HUDEP-2 (cell line): ENCODE measurements around the gene CDRT4.

Source experiments
- DNase-seq, 76 experiments: peaks; one replicate each; lab custom pipeline; 2025; ENCODE audit not compliant: unreplicated experiment in 76 of 76; lab: John Stamatoyannopoulos, UW

The CDRT4 gene

GRCh38 chr17:15493693-15494035, 26.2 kb upstream of the CDRT4 start:
- no peak for DNase-seq

- no peak for DNase-seq
Observed at GRCh38 chr17:15492791-15493692, 25.6 kb upstream of the CDRT4 start.

GRCh38 chr17:15492186-15492585, 24.8 kb upstream of the CDRT4 start:
- DNase-seq, result no peak

GRCh38 chr17:15490634-15491261, 23.3 kb upstream of the CDRT4 start:
- DNase-seq, result peak in 74 of 76 experiments; percentile 60 to 97 (median 92)

- no peak for DNase-seq
Observed at GRCh38 chr17:15488557-15488956, 21.1 kb upstream of the CDRT4 start.

- DNase-seq, result no peak
Observed at GRCh38 chr17:15485045-15485444, 17.6 kb upstream of the CDRT4 start.

DNA sequence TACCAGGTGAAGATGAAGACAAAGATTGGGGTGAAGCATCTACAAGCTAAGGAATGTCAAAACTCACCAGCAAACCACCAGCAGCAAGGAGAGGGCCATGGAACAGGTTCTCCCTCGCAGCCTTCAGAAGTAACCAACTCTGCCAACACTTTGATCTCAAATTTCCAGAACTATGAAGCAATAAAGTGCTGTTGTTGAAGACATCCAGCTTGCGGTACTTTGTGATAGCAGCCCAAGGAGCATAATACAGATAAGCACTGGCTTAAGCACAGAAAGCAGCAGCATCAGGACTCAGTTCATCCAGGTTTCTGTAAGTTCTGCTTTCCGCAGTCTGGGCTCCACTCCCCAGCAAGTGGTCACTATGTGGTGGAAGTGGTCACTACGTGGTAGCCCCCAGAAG, 16.0 kb upstream of the CDRT4 start:
- no peak for DNase-seq

- no peak for DNase-seq
Observed at GRCh38 chr17:15482476-15482875, 15.1 kb upstream of the CDRT4 start.

DNA sequence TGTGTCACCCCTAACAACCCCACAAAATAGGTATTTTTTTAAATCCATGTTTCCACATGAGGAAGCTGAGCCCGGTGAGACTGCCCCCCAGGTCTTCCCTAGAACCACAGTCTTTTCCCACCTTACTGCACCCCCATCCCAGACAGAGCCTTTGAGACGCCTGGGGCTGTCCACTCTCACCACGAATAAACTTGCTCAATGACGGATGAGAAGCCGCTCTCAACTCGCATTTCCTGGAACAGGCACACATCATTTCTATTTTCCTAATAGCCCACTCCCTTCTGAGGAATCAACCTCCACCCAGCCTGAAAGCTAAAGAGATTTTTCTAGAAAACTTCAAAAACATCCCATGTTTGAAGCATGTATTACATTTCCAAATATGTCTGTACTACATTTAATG, 14.1 kb upstream of the CDRT4 start:
- DNase-seq, result no peak

- no peak for DNase-seq
Observed at GRCh38 chr17:15480204-15480603, 12.8 kb upstream of the CDRT4 start.

DNA sequence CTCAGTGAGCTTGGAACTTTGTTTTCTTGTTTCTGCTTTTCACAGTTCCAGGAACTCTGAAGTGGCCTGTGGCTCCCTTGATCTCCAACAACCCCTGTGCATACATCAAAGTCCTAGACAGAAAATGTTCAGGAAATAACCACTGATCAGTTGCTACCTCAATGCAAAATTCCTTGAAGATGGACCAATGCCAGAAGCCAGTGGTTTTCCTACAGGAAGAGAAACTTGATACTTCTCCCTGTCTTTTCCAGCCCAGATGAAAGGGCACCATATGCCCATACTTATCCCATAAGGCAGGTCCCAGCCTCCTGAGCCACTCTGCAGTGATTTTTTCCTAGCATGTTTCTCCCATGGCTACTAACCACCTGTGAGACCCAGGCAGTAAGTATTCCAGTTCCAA, 12.3 kb upstream of the CDRT4 start:
- DNase-seq, result no peak

- DNase-seq, result no peak
Observed at GRCh38 chr17:15478845-15479244, 11.4 kb upstream of the CDRT4 start.

DNA sequence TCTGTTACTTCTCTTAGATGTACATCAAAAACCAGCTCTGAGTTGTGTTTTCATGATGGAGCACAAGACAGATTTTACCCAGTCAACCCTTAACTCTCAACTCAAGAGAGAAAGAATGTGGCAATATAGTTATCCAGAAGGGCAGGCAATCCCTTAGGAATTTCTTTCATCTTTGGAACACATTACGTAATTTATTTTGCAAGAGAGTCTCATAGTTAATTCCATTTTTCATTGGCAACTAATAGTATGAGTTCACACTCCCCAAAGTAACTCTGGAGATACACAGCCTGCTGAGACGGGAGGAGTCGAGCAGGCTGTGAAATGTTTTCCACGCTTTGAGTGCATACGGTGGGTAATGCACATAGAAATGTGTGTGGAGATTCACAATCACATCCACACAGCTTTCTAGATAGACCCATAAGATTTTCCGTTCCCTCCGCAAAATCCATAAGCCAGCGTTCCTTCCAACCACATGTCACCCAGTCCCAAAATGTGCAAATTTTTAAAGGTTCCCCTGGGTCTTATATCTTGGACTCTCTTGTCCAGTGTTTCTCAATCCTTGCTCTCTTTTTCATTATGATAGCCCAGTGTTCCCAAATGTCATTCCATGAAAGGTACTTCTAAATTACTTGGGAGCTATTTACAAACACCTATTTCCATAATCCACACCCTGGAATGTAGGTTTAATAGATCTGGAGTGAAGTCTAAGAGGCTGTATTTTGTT, 8.4 kb upstream of the CDRT4 start:
- DNase-seq, result no peak

- no peak for DNase-seq
Observed at GRCh38 chr17:15472891-15473290, 5.5 kb upstream of the CDRT4 start.

DNA sequence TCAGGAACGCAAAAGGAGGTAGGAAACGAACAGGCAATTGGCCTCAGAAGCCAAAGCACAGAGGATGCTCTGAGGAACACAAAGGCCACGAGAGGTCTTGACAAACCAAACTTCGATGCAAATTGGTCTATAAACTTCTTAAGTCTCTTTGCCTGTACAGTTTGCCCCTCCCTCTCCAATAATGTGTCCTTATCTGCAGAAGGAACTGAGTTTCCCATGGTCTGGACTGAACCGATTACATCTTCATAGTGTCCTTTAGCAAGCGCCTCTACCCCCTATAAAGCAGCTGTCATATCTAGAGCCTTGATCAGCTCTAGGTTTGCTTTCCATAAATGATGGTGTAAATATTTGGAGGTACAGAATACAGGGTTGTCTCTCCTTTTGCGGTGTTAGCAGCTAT, 3.1 kb upstream of the CDRT4 start:
- DNase-seq, result no peak

GRCh38 chr17:15469260-15469659, 1.8 kb upstream of the CDRT4 start:
- DNase-seq, result no peak

DNA sequence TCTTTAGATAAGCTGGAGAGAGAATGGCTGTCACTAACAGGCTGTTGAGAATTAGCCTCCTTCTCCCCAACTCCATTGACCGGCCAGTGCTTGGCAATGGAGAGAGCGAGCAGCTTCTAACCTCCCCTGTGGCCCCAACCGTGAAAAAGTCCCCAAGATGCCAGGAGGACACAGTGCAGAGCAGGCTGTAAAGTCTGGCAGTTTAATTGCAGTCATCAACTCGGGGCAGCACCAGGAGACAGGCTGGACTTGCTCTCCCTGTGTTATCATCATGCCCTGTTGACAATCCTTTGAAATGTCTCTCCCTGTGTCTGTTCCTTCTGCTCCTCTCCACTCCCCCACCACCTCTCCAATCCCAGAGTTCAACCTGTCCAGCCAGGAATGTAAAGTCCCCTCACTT, 705 bp upstream of the CDRT4 start:
- DNase-seq, result no peak

DNA sequence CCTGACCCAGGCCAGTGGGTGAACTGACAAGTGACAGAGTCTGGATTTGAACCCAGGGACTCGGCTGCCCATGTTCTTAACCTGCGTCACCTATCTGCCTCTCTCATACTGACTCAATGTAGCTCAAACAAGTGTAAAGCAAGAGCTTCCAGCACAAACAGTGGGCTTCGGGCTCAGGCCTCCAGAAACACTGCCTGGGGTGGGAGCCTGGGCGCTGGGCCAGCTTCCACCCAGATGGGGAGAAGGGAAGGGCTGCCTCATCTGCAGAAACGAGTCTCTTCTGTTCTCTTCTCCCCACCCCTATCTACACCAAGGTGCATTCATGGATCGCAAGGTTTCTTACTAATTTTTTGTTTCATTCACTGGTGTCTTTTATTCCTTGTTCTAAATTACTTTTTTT, 1.3 kb downstream of the CDRT4 start:
- DNase-seq, result peak in 1 of 76 experiments; percentile 4

DNA sequence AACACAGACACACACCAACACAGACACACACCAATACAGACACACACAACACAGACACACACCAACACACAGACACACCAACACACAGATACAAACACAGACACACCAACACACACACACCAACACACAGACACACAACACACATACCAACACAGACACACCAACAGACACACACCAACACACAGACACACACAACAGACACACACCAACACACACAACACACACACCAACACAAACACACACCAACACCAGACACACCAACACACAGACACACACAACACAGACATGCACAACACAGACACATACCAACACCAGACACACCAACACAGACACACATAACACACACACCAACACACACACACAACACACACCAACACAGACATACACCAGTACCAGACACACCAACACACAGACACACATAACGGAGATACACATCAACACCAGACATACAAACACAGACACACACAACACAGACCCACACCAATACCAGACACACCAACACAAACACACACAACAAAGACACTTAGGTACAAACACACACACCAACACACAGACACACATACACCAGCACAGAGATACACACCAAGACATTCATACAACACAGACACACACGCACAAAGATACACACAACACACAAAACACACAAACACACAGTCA, 2.2 kb downstream of the CDRT4 start:
- no peak for DNase-seq

GRCh38 chr17:15464231-15464985, 3.0 kb downstream of the CDRT4 start:
- no peak for DNase-seq
